H1 (cell line): ENCODE measurements around the gene ZNF726. TPM values are rescaled to one million over a fixed set of nuclear protein-coding genes. Genes with fewer than 3 reads are reported as not detected.
"Not testable (repeated sequence)": the region's sequence is repeated elsewhere in the genome, so short reads cannot be mapped to it uniquely, and the experiment has no call there.

Source experiments
- CTCF ChIA-PET: fragments of 300-600 bp; sonication (Branson Sonifier 250); formaldehyde crosslinking; loops from one replicate; lab custom pipeline; 2021; ENCODE audit not compliant: partially characterized antibody; lab: Charles Lee
- POLR2A ChIA-PET: fragments of 300-600 bp; sonication (Branson Sonifier 250); formaldehyde crosslinking; loops from one replicate; lab custom pipeline; 2021; ENCODE audit warnings: inconsistent platforms; ENCODE audit not compliant: partially characterized antibody; lab: Charles Lee
- DNase-seq, 2 experiments: peaks; one replicate each; pipeline versions ENCODE4 v3.0.0 to v3.0.0-alpha.2; 2010 to 2022; ENCODE audit warnings: low spot score in 2 of 2, low read depth in 1 of 2, mixed read lengths in 1 of 2
- FAIRE-seq: peaks from 2 replicates; lab custom pipeline; 2011; peaks lifted over from hg19 to GRCh38; lab: Jason Lieb, UNC
- H2AFZ ChIP-seq: 2 replicates; pipeline ENCODE4 v1.8.1; 2012; ENCODE audit warnings: low read length, inconsistent platforms
- H2AK5ac ChIP-seq: 2 replicates; pipeline ENCODE4 v1.6.1; 2013; ENCODE audit warnings: low read depth, low read length
- H2BK120ac ChIP-seq: replicated peaks from 2 replicates; pipeline ENCODE3; 2013; ENCODE audit warnings: low read depth, low read length, inconsistent platforms
- H2BK12ac ChIP-seq: 2 replicates; pipeline ENCODE4 v1.6.1; 2013; ENCODE audit warnings: low read depth, low read length
- H2BK15ac ChIP-seq: 2 replicates; pipeline ENCODE4 v1.6.1; 2013; ENCODE audit warnings: low read length
- H2BK20ac ChIP-seq: 2 replicates; pipeline ENCODE4 v1.6.1; 2013; ENCODE audit warnings: low read length
- H2BK5ac ChIP-seq: 2 replicates; pipeline ENCODE4 v1.6.1; 2013; ENCODE audit warnings: low read depth, low read length
- H3K14ac ChIP-seq: 2 replicates; pipeline ENCODE4 v1.6.1; 2013; ENCODE audit warnings: inconsistent platforms; ENCODE audit not compliant: insufficient read length
- H3K18ac ChIP-seq: 2 replicates; pipeline ENCODE4 v1.6.1; 2013; ENCODE audit warnings: low read length; ENCODE audit errors: extremely low read depth
- H3K23ac ChIP-seq: 2 replicates; pipeline ENCODE4 v1.6.1; 2013; ENCODE audit warnings: inconsistent platforms; ENCODE audit not compliant: insufficient read length
- H3K23me2 ChIP-seq: 2 replicates; pipeline ENCODE4 v1.6.1; 2013; ENCODE audit warnings: low read depth, low read length
- H3K27ac ChIP-seq: 2 replicates; pipeline ENCODE4 v1.6.1; 2011; ENCODE audit warnings: low read depth, low read length, inconsistent platforms
- H3K27me3 ChIP-seq, 4 experiments: replicated peaks in 1 of 4; 1 replicate in 1 of 4; 2 replicates in 3 of 4; pipeline versions ENCODE4 v1.6.1 to v1.8.1; 2011 to 2013; ENCODE audit warnings: low read length in 3 of 4, mild to moderate bottlenecking in 3 of 4, inconsistent platforms in 2 of 4, mixed read lengths in 2 of 4, moderate library complexity in 1 of 4; ENCODE audit not compliant: control insufficient read depth in 3 of 4, insufficient read depth in 3 of 4; ENCODE audit errors: extremely low read depth in 1 of 4
- H3K36me3 ChIP-seq, 4 experiments: 2 replicates each; pipeline versions ENCODE4 v1.6.1 to v1.8.1; 2011 to 2013; ENCODE audit warnings: mild to moderate bottlenecking in 4 of 4, low read length in 3 of 4, moderate library complexity in 2 of 4, control low read depth in 1 of 4, inconsistent platforms in 1 of 4; ENCODE audit not compliant: insufficient read depth in 4 of 4, control insufficient read depth in 2 of 4
- H3K4ac ChIP-seq: replicated peaks from 2 replicates; pipeline ENCODE3; 2013; ENCODE audit warnings: low read length, low read depth, mixed read lengths, inconsistent platforms; ENCODE audit not compliant: insufficient read length
- H3K4me1 ChIP-seq, 4 experiments: replicated peaks in 1 of 4; 1 replicate in 1 of 4; 2 replicates in 3 of 4; pipeline versions ENCODE4 v1.6.1 to v1.8.1; 2011 to 2013; ENCODE audit warnings: low read length in 3 of 4, inconsistent platforms in 2 of 4, mixed read lengths in 1 of 4; ENCODE audit not compliant: insufficient read depth in 4 of 4, control insufficient read depth in 3 of 4
- H3K4me2 ChIP-seq, 2 experiments: 2 replicates each; pipeline versions ENCODE4 v1.6.1 to v1.8.1; 2011 to 2013; ENCODE audit warnings: low read depth in 2 of 2, low read length in 2 of 2, control low read depth in 1 of 2, inconsistent platforms in 1 of 2, mild to moderate bottlenecking in 1 of 2; ENCODE audit not compliant: insufficient read depth in 1 of 2
- H3K4me3 ChIP-seq, 4 experiments: fragments of 200-600, 300-600 bp in 1 of 4; sonication (generic), shearing (Covaris generic), sonication (Bioruptor Twin) in 1 of 4; 2 replicates each; pipeline versions ENCODE4 v1.5.1 to v1.8.1; 2011 to 2016; ENCODE audit warnings: low read length in 4 of 4, low read depth in 3 of 4, control low read depth in 2 of 4, inconsistent platforms in 2 of 4, mild to moderate bottlenecking in 2 of 4, mixed read lengths in 1 of 4, moderate library complexity in 1 of 4; ENCODE audit not compliant: insufficient read depth in 2 of 4; ENCODE audit errors: extremely low read depth in 1 of 4
- H3K56ac ChIP-seq: replicated peaks from 2 replicates; pipeline ENCODE3; 2013; ENCODE audit warnings: low read depth, mild to moderate bottlenecking, mixed read lengths, low read length, inconsistent platforms; ENCODE audit not compliant: insufficient read length
- H3K79me1 ChIP-seq: 2 replicates; pipeline ENCODE4 v1.6.1; 2013; ENCODE audit warnings: low read depth, low read length, control low read depth
- H3K79me2 ChIP-seq, 2 experiments: 2 replicates each; pipeline versions ENCODE4 v1.6.1 to v1.8.1; 2012 to 2013; ENCODE audit warnings: low read length in 2 of 2, mild to moderate bottlenecking in 2 of 2, inconsistent platforms in 1 of 2; ENCODE audit not compliant: insufficient read depth in 2 of 2, control insufficient read depth in 1 of 2
- H3K9ac ChIP-seq, 4 experiments: replicated peaks in 1 of 4; 1 replicate in 1 of 4; 2 replicates in 3 of 4; pipeline versions ENCODE4 v1.6.1 to v1.8.1; 2011 to 2013; ENCODE audit warnings: low read depth in 3 of 4, low read length in 3 of 4, control low read depth in 2 of 4, mild to moderate bottlenecking in 2 of 4, moderate library complexity in 2 of 4, inconsistent platforms in 1 of 4; ENCODE audit errors: extremely low read depth in 1 of 4
- H3K9me3 ChIP-seq, 2 experiments: 2 replicates each; pipeline versions ENCODE4 v1.6.1 to v1.8.1; 2012 to 2013; ENCODE audit warnings: mild to moderate bottlenecking in 2 of 2, moderate library complexity in 2 of 2, control low read depth in 1 of 2, inconsistent platforms in 1 of 2, low read depth in 1 of 2, low read length in 1 of 2, mixed read lengths in 1 of 2; ENCODE audit not compliant: insufficient read depth in 2 of 2
- H4K20me1 ChIP-seq, 2 experiments: replicated peaks in 1 of 2; 2 replicates each; pipeline versions ENCODE3 to v1.8.1; 2011 to 2013; ENCODE audit warnings: inconsistent platforms in 2 of 2, low read length in 2 of 2, mild to moderate bottlenecking in 1 of 2; ENCODE audit not compliant: insufficient read depth in 2 of 2, control insufficient read depth in 1 of 2
- H4K5ac ChIP-seq: 2 replicates; pipeline ENCODE4 v1.6.1; 2013; ENCODE audit warnings: low read length, low read depth, mixed read lengths, inconsistent platforms; ENCODE audit not compliant: insufficient read length
- H4K8ac ChIP-seq: 2 replicates; pipeline ENCODE4 v1.8.0; 2013; ENCODE audit warnings: mild to moderate bottlenecking, moderate library complexity, low read length, inconsistent platforms; ENCODE audit not compliant: insufficient read depth; ENCODE audit errors: extremely low read depth
- H4K91ac ChIP-seq: replicated peaks from 2 replicates; pipeline ENCODE3; 2013; ENCODE audit warnings: low read length, mixed read lengths, inconsistent platforms; ENCODE audit not compliant: insufficient read length
- WGBS, 2 experiments: shearing (Covaris generic) in 1 of 2; methylation state at CpG; one replicate each; pipeline versions ENCODE4 v1.1.6 to v1.1.7; 2013 to 2015; ENCODE audit warnings: low lambda C conversion rate in 2 of 2, mixed read lengths in 2 of 2, inconsistent platforms in 1 of 2, low coverage in 1 of 2, missing lambda C conversion rate in 1 of 2; ENCODE audit not compliant: insufficient replicate concordance in 2 of 2, insufficient coverage in 1 of 2, insufficient read length in 1 of 2; ENCODE audit errors: extremely low coverage in 1 of 2, missing lambda C conversion rate in 1 of 2; 5-methylcytosine and 5-hydroxymethylcytosine counted together
- polyA plus RNA-seq, 7 experiments: library from polyadenylated mRNA; depleted of rRNA in 3 of 7; stranded (reverse) in 5 of 7; unstranded in 2 of 7; fragments of >200 nt in 5 of 7; fragments of 200-250 nt in 2 of 7; gene quantifications; 1 replicate in 5 of 7; 2 replicates in 1 of 7; 4 replicates in 1 of 7; pipeline versions ENCODE4 v1.2.1 to v1.2.3, GENCODE V29; 2011 to 2013; ENCODE audit warnings: missing spikeins in 2 of 7, mixed read lengths in 2 of 7
- total RNA-seq: library from RNA; stranded (reverse); fragmentation: NEBNext Ultra II Directional; extraction: Animal tissue kit (Norgen Biotek cat#: 25700); gene quantifications from 2 replicates; pipeline ENCODE4 v1.2.1, GENCODE V29; 2021

Gene ZNF726
- total and polyA plus RNA-seq, 2 of the 8 experiments (the other 6 are each of a cell fraction or from before 2014, with no cell fraction given) = not detected

DNA sequence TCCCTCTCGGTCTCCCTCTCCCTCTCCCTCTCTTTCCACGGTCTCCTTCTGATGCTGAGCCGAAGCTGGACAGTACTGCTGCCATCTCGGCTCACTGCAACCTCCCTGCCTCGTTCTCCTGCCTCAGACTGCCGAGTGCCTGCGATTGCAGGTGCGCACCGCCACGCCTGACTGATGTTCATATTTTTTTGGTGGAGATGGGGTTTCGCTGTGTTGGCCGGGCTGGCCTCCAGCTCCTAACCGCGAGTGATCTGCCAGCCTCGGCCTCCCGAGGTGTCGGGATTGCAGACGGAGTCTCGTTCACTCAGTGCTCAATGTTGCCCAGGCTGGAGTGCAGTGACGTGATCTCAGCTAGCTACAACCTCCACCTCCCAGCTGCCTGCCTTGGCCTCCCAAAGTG, 48.7 kb downstream of the ZNF726 start:
- H3K9ac ChIP-seq, H3K4me1 ChIP-seq, H4K20me1 ChIP-seq, H4K5ac ChIP-seq, H4K91ac ChIP-seq, H3K27ac ChIP-seq, FAIRE-seq, H2AK5ac ChIP-seq, H3K4ac ChIP-seq, DNase-seq, H3K23me2 ChIP-seq, H3K4me3 ChIP-seq, H2BK20ac ChIP-seq, H2BK120ac ChIP-seq, H3K23ac ChIP-seq, H3K79me2 ChIP-seq, H2BK5ac ChIP-seq, H3K27me3 ChIP-seq, POLR2A ChIA-PET, H3K79me1 ChIP-seq, H3K18ac ChIP-seq, H2BK12ac ChIP-seq, H3K36me3 ChIP-seq, H4K8ac ChIP-seq, CTCF ChIA-PET, H3K4me2 ChIP-seq, H3K56ac ChIP-seq, H2BK15ac ChIP-seq, H3K14ac ChIP-seq, H2AFZ ChIP-seq: not testable (repeated sequence)
- H3K9me3 ChIP-seq = peaks cover 53 to 54% of the 10 kb centered on the region in 2 experiments
- WGBS, 2 experiments = 95% methylated on average over 10 of the region's 20 CpGs; no CpG with 5 or more reads in 1 of the 2 experiments

- H4K5ac ChIP-seq, H2BK12ac ChIP-seq, H3K79me1 ChIP-seq, H2AK5ac ChIP-seq, H2BK15ac ChIP-seq, H4K91ac ChIP-seq, CTCF ChIA-PET, H4K20me1 ChIP-seq, H3K79me2 ChIP-seq, H2BK20ac ChIP-seq, H2BK120ac ChIP-seq, FAIRE-seq, H3K4ac ChIP-seq, H3K4me2 ChIP-seq, H3K23me2 ChIP-seq, H3K4me1 ChIP-seq, H3K14ac ChIP-seq, H3K27ac ChIP-seq, H3K4me3 ChIP-seq, POLR2A ChIA-PET, H2BK5ac ChIP-seq, H3K9ac ChIP-seq, H3K23ac ChIP-seq, DNase-seq, H3K18ac ChIP-seq, H3K36me3 ChIP-seq, H3K56ac ChIP-seq, H3K27me3 ChIP-seq, H2AFZ ChIP-seq, H4K8ac ChIP-seq: not testable (repeated sequence)
- peaks cover 52 to 55% of the 10 kb centered on the region in 2 experiments for H3K9me3 ChIP-seq
- no CpG with 5 or more reads among the region's 25 CpGs for WGBS, 2 experiments
These were observed 49.2 kb downstream of the ZNF726 start for GRCh38 chr19:23963881-23964280.
